Endothelial cell of umbilical vein (primary cell): ENCODE measurements around the gene CYFIP2. TPM values are rescaled to one million over a fixed set of nuclear protein-coding genes. Genes with fewer than 3 reads are reported as not detected.

Experiments used
- BruUV-seq: library from RNA; stranded (reverse); fragments of 400-500 nt; replicated peaks from 2 replicates; lab custom pipeline; 2021; lab: Mats Ljungman, UMichigan
- CTCF ChIA-PET: fragments of 300-600, 350-600 bp; sonication (Branson Sonifier 250); formaldehyde crosslinking; loops from one replicate; lab custom pipeline; 2021; ENCODE audit warnings: antibody characterized with exemption, inconsistent platforms; lab: Charles Lee
- POLR2A ChIA-PET: fragments of 300-600, 350-600 bp; sonication (Branson Sonifier 250); formaldehyde crosslinking; loops from one replicate; lab custom pipeline; 2021; ENCODE audit warnings: antibody characterized with exemption, inconsistent platforms; lab: Charles Lee
- DNase-seq: peaks from one replicate; pipeline ENCODE4 v3.0.0-alpha.2; 2011; ENCODE audit warnings: low read depth, low spot score
- FAIRE-seq: peaks from 2 replicates; lab custom pipeline; 2011; peaks lifted over from hg19 to GRCh38; lab: Jason Lieb, UNC
- H2AFZ ChIP-seq: 2 replicates; pipeline ENCODE4 v1.6.0; 2012; ENCODE audit warnings: low read depth, low read length, control low read depth, inconsistent platforms
- H3K27ac ChIP-seq: 2 replicates; pipeline ENCODE4 v1.5.1; 2011; ENCODE audit warnings: low read depth, mild to moderate bottlenecking, control low read depth, low read length, moderate library complexity; ENCODE audit not compliant: insufficient read depth
- H3K27me3 ChIP-seq, 2 experiments: 2 replicates each; pipeline versions ENCODE4 v1.6.0 to v1.6.1; 2011; ENCODE audit warnings: low read length in 2 of 2, mixed read lengths in 1 of 2; ENCODE audit not compliant: control insufficient read depth in 2 of 2, insufficient read depth in 2 of 2
- H3K36me3 ChIP-seq, 2 experiments: 2 replicates in 1 of 2; 3 replicates in 1 of 2; pipeline ENCODE4 v1.5.1; 2011; ENCODE audit warnings: low read length in 2 of 2, mild to moderate bottlenecking in 1 of 2, moderate library complexity in 1 of 2; ENCODE audit not compliant: control insufficient read depth in 2 of 2, insufficient read depth in 2 of 2; ENCODE audit errors: extremely low read depth in 1 of 2
- H3K4me1 ChIP-seq: 3 replicates; pipeline ENCODE4 v1.5.1; 2011; ENCODE audit warnings: mild to moderate bottlenecking, low read length; ENCODE audit not compliant: control insufficient read depth, insufficient read depth; ENCODE audit errors: extremely low read depth
- H3K4me2 ChIP-seq: 2 replicates; pipeline ENCODE4 v1.6.1; 2011; ENCODE audit warnings: low read length, control low read depth, mixed read lengths; ENCODE audit not compliant: insufficient read depth
- H3K4me3 ChIP-seq, 3 experiments: fragments of 200-600 bp in 1 of 3; sonication (generic), shearing (Covaris generic) in 1 of 3; replicated peaks in 1 of 3; 2 replicates each; pipeline ENCODE4 v1.5.1; 2011 to 2016; ENCODE audit warnings: control low read depth in 3 of 3, low read length in 3 of 3, mild to moderate bottlenecking in 2 of 3, inconsistent platforms in 1 of 3, low read depth in 1 of 3, moderate library complexity in 1 of 3; ENCODE audit not compliant: insufficient read depth in 1 of 3
- H3K79me2 ChIP-seq: 2 replicates; pipeline ENCODE4 v1.6.0; 2012; ENCODE audit warnings: low read length, inconsistent platforms; ENCODE audit not compliant: control insufficient read depth, insufficient read depth
- H3K9ac ChIP-seq: replicated peaks from 2 replicates; pipeline ENCODE3; 2011; ENCODE audit warnings: low read length, control low read depth; ENCODE audit not compliant: insufficient read depth; ENCODE audit errors: extremely low read depth
- H3K9me1 ChIP-seq: replicated peaks from 3 replicates; pipeline ENCODE4 v1.6.0; 2011; ENCODE audit warnings: mild to moderate bottlenecking, low read length; ENCODE audit not compliant: control insufficient read depth, insufficient read depth; ENCODE audit errors: extremely low read depth
- H3K9me3 ChIP-seq: replicated peaks from 2 replicates; pipeline ENCODE4 v1.5.1; 2012; ENCODE audit warnings: low read length, inconsistent platforms; ENCODE audit not compliant: control insufficient read depth, insufficient read depth
- H4K20me1 ChIP-seq: replicated peaks from 2 replicates; pipeline ENCODE3; 2011; ENCODE audit warnings: mild to moderate bottlenecking, low read length; ENCODE audit not compliant: control insufficient read depth, insufficient read depth; ENCODE audit errors: extremely low read depth
- GATA2 ChIP-seq: IDR thresholded peaks from 2 replicates; pipeline ENCODE4 v1.7.0; 2011; ENCODE audit warnings: low read depth, mild to moderate bottlenecking, moderate library complexity, mixed read lengths, low read length; ENCODE audit not compliant: insufficient read length, insufficient read depth
- JUN ChIP-seq: IDR thresholded peaks from 2 replicates; pipeline ENCODE4 v1.6.1; 2011; ENCODE audit warnings: borderline replicate concordance, low read depth; ENCODE audit not compliant: insufficient read length, insufficient read depth
- MYC ChIP-seq: IDR thresholded peaks from one replicate; pipeline ENCODE4 v1.6.1; 2011; ENCODE audit warnings: mild to moderate bottlenecking, low read depth, low read length
- POLR2AphosphoS5 ChIP-seq: IDR thresholded peaks from 2 replicates; pipeline ENCODE4 v1.6.1; 2012; ENCODE audit warnings: low read depth, mild to moderate bottlenecking, control low read depth, low read length, moderate library complexity; ENCODE audit not compliant: insufficient read depth
- dilution Hi-C: fragments of 300-500 bp; cut with MboI; formaldehyde crosslinking; loops from one replicate; pipeline ENCODE4 v1.15.0; 2019; ENCODE audit warnings: low sequenced_read_pairs; ENCODE audit not compliant: extremely low pct_ligation_motif_present
- intact Hi-C: fragments of 100-400 bp; cut with micrococcal nuclease; formaldehyde crosslinking; loops from one replicate; pipeline ENCODE4 v1.10.0; 2022
- polyA plus RNA-seq, 4 experiments: library from polyadenylated mRNA; depleted of rRNA in 3 of 4; stranded (reverse) in 3 of 4; unstranded in 1 of 4; fragments of >200 nt; gene quantifications; 2 replicates each; pipeline versions ENCODE4 v1.2.1 to v1.2.3, GENCODE V29; 2011 to 2012; ENCODE audit warnings: missing spikeins in 1 of 4
- total RNA-seq: library from RNA; stranded (reverse); gene quantifications from 2 replicates; pipeline ENCODE4 v1.2.3, GENCODE V29; 2021
- TF ChIP-seq, protein P1 (sequence below): IDR thresholded peaks from 2 replicates; pipeline ENCODE4 v1.6.1; 2011; ENCODE audit not compliant: insufficient read depth, insufficient read length
- TF ChIP-seq, protein P2 (sequence below), 2 donors: IDR thresholded peaks; 1 replicate in 1 of 2; 2 replicates in 1 of 2; pipeline ENCODE4 v1.5.1; 2011; ENCODE audit warnings: low read length in 2 of 2, mild to moderate bottlenecking in 2 of 2, moderate library complexity in 2 of 2, control low read depth in 1 of 2, inconsistent platforms in 1 of 2, low read depth in 1 of 2; ENCODE audit not compliant: insufficient read depth in 1 of 2; ENCODE audit errors: extremely low read depth in 1 of 2

Gene CYFIP2
- total and polyA plus RNA-seq, 2 donors (not counting 3 experiments of a cell fraction or from before 2014, with no cell fraction given) = 9.2 to 22.4 TPM

DNA sequence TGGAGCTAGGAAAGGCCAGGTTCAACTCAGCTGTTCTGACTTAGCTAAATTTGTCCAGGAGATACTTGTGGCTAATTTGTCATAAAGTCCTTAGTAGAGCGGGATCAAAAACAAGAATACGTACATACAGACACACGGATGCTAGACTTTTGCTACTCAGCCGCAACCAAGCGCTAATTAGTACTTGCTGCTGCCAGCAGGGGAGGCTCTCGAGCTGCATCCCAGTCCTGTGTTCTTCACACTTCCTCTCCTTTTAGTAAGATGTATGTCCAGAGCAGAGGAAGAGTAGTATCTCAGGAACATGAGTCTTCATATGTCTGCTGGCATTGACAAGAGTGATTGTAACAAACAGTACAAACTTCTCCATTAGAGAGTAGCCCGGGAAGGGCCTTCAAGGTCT is 58.3 kb downstream of the CYFIP2 start:
- H3K4me3 ChIP-seq = no peak overlapping the region
- no peaks in the 10 kb centered on the region for H3K27me3 ChIP-seq
- H3K9me1 ChIP-seq = no peaks in the 10 kb centered on the region
- no peak overlapping the region for H3K27ac ChIP-seq
- no peak for DNase-seq
- FAIRE-seq = no peak
- TF ChIP-seq POLR2AphosphoS5 (no peak), GATA2 (no peak), JUN (no peak), MYC (no peak)
- TF ChIP-seq, protein P1, sequence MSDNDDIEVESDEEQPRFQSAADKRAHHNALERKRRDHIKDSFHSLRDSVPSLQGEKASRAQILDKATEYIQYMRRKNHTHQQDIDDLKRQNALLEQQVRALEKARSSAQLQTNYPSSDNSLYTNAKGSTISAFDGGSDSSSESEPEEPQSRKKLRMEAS = no peak
- TF ChIP-seq, protein P2, sequence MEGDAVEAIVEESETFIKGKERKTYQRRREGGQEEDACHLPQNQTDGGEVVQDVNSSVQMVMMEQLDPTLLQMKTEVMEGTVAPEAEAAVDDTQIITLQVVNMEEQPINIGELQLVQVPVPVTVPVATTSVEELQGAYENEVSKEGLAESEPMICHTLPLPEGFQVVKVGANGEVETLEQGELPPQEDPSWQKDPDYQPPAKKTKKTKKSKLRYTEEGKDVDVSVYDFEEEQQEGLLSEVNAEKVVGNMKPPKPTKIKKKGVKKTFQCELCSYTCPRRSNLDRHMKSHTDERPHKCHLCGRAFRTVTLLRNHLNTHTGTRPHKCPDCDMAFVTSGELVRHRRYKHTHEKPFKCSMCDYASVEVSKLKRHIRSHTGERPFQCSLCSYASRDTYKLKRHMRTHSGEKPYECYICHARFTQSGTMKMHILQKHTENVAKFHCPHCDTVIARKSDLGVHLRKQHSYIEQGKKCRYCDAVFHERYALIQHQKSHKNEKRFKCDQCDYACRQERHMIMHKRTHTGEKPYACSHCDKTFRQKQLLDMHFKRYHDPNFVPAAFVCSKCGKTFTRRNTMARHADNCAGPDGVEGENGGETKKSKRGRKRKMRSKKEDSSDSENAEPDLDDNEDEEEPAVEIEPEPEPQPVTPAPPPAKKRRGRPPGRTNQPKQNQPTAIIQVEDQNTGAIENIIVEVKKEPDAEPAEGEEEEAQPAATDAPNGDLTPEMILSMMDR (IDR thresholded peaks at IDR 0.05; ENCODE audit: extremely low read depth in 1 of 2, insufficient read depth in 1 of 2, low read depth in 1 of 2, low read length in 2 of 2) = peak in 1 of 2 donors; percentile 10
- H3K36me3 ChIP-seq = no peaks in the 10 kb centered on the region
- intact Hi-C loops = no loop called here
- no peaks in the 10 kb centered on the region for H3K9me3 ChIP-seq
- CTCF ChIA-PET = interaction anchor here (0.5 to 6.1 kb wide), 6 partner anchors 19 to 420 kb away, joined by 3 to 110 read pairs (median 3); partner anchors contain the start of gene LSM11
- no peaks in the 10 kb centered on the region for H3K79me2 ChIP-seq
- H3K4me1 ChIP-seq = no peaks in the 10 kb centered on the region
- no peak overlapping the region for H2AFZ ChIP-seq
- no peak overlapping the region for H3K9ac ChIP-seq
- no peak overlapping the region for H3K4me2 ChIP-seq
- H4K20me1 ChIP-seq = no peaks in the 10 kb centered on the region
- no TSS peak for BruUV-seq
- POLR2A ChIA-PET = no interaction called here
- dilution Hi-C loops = no loop called here
